Stimulated activated CD4-positive, alpha-beta T cell treated with anti-CD3 and anti-CD28 coated beads, Interleukin-15, amount 100 ng/mL, for 24 hours (primary cell): Measurements from ENCODE around the gene LIG1.
A peak's percentile ranks its signal among the peaks of the same experiment; 100 is the strongest.
"Not testable (repeated sequence)": the region's sequence is repeated elsewhere in the genome, so short reads cannot be mapped to it uniquely, and the experiment has no call there.

Experiments used
- DNase-seq: peaks from one replicate; pipeline ENCODE4 v3.0.0-alpha.2; 2020

LIG1 gene

GRCh38 chr19:48120505-48120904 is 49.6 kb downstream of the LIG1 start:
- DNase-seq, result no peak

- DNase-seq, result no peak
These were observed 52.0 kb downstream of the LIG1 start for GRCh38 chr19:48118131-48118517.

GRCh38 chr19:48117515-48118130 is 52.5 kb downstream of the LIG1 start:
- no peak for DNase-seq

GRCh38 chr19:48113190-48113917 is 56.8 kb downstream of the LIG1 start:
- no peak for DNase-seq

- DNase-seq, result no peak
These were observed 58.9 kb downstream of the LIG1 start for GRCh38 chr19:48111280-48111679.

DNA sequence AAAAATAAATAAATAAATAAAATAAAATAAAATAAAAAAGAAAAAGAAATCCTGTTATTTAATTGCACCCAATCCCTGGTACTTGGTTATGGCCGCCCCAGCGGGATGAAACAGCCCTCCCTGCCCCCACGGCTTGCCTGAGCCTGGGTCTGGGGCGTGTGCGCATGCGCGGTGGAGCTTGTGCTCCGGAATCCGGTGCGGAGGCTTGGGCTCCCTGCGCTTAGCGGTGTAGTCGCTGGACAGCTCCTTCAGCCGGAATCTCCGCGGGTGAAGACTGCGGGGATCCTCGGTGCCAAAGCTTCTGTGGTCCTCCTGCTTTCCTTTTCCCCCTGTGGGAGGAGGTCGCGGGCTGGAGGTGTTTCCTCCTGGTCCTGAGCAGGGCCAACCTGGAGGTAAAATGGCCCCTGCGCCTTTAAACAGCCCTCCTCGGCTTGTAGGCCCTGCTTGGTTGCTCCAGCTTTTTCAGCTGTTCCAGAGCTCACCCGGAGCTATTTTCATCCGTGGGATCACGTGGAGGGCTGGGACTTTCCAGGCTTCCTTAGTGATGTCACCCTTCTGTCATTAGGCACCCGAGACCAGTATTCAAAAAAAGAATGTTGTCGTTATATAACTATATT is 59.7 kb downstream of the LIG1 start, which contains the start of gene PLA2G4C:
TSS of gene PLA2G4C (minus strand) at position 468 of the 617 bp plus-strand sequence. CDS start 4,288 bp downstream, outside the sequence.
- DNase-seq, result peak; percentile 92

DNA sequence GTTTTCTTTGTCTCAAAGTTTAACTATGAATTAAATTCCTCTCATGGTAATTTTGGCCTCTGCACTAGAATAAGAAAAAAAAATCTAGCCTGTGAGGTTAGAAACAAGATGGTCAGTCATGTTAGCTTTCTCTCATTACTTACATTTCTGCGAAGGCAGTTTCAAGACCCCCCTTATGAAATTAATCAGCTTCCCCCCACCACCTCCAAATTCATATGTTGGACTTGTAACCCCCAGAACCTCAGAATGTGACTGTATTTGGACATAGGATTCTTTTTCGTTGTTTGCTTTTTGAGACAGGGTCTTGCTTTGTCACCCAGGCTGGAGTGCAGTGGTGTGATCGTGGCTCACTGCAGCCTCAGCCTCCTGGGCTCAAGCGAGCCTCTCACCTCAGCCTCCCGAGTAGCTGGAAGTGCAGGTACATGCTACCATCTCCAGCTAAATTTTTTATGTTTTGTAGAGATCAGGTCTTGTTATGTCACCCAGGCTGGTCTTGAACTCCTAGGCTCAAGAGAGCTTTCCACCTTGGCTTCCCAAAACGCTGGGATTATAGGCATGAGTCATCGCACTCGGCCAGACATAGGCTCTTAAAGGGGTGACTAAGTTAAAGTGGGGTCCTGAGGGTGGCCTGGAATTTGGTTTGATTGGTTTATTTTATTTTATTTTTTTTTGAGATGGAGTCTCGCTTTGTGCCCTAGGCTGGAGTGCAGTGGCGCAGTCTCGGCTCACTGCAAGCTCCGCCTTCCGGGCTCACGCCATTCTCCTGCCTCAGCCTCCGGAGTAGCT is 61.0 kb downstream of the LIG1 start:
- no peak for DNase-seq

DNA sequence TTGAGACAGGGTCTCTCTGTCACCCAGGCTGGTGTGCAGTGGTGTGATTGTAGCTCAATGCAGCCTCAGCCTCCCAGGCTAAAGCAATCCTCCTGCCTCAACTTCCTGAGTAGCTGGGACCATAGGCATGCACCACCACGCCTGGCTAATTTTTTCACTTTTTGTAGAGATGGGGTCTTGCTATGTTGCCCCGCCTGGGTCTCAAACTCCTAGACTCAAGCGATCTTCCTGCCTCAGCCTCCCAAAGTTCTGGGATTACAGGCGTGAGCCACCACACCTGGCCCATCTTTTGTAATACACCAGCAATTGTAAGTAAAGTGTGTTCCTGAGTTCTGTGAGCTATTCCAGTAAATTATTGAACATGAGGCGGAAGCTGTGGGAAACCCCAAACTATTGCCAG is 66.2 kb downstream of the LIG1 start:
- DNase-seq, result no peak

- peak; percentile 46 for DNase-seq
These were observed 67.0 kb downstream of the LIG1 start for GRCh38 chr19:48102870-48103751.

DNA sequence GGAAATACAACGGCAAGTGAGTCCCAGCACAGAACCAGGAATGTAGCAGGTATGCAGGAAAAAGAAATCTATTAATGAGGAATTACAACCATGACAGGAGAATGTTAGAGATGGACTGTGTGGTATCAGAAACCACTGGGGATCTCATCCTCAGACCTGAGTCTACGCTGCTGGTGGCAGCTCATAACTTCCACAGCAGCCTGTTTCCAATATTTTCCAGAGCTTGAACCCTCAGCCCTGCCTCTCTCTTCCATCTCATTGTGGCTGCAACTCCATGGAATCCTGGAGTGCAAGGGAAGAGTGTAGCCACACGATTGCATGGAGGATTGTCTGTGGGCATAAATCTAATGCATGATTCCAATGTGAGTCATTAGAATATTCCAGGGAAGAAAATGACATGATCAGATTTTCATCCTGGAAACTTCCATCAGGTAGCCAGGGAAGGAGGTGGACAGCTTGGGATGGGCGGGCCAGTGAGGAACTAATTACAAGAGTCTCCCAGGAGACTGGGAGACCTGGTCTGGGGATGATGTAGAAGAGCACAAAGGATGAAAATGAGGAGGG is 74.5 kb downstream of the LIG1 start:
- no peak for DNase-seq

- DNase-seq, result no peak
These were observed 75.3 kb downstream of the LIG1 start for GRCh38 chr19:48094855-48095203.

- DNase-seq, result no peak
These were observed 75.9 kb downstream of the LIG1 start for GRCh38 chr19:48094129-48094854.

GRCh38 chr19:48091111-48091718 is 78.9 kb downstream of the LIG1 start:
- DNase-seq, result not testable (repeated sequence)

DNA sequence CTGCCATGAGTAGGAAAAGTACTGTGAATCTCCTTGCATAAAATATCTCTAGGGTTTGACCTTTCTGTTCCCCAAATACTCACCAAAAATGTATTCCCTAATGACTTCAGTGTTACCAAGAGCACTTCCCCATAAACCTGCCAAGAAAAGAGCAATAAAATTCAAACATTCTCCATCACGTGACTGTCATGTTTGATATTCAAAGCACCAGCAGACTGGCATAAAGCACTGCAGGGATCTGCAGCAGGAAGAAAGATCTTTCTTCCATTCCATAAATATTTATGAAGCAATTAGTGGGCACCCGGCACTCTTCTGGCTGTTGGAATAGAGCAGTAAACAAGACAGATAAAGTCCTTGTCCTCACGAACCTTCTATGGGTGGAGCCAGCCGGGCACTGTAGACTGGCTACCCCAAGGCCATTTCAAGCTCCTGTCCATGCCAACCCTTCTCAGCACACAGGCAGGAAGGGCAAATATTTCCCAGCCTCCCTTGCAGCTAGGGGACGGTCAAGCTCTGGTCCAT is 79.8 kb downstream of the LIG1 start:
- no peak for DNase-seq

GRCh38 chr19:48088991-48089390 is 81.2 kb downstream of the LIG1 start:
- DNase-seq, result not testable (repeated sequence)

DNA sequence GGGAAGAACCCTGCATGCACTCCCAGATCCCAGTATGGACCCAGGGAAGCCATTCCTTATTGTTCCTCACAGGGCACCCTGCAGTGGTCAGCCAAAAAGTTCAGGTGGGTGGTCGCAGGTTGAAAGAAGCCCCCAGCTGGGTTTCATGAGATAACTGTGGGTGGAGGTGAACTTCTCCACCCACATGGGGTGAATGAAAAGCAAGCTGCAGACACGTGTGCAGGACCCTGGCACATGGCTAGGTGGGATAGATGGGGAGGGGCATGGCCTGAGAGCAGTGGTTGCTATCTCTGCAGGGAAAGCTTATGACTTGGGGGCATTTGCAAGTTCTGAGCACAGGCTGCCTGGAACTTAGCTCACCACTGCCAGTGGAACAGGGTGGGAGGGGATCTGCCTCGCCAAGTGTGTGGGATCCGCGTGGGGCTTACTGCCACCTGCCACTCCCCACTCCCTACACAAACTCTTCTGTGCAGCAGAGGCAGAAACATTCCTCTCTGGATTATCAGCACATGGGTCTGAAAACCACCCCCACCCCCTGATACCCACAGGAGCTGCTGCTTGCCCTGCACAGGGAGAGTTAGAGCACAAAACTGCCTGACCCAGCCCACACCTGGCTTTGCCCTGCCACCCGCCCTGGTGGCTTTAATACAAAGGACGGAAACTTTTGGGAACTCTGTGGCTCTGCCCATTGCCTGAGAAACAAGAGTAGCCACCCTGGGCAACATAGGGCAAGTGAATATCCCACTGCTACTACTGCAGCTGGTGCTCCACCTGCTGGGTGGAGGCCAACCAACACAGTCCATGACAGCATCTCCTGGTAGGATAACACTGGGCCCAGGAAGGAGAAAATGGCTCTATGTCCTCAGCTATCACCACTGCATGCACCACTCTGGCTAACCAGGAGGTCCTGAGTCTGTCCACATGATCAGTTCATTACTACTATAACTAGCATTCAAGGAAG is 84.0 kb downstream of the LIG1 start:
- no peak for DNase-seq

GRCh38 chr19:48085076-48085475 is 85.1 kb downstream of the LIG1 start:
- DNase-seq, result no peak

DNA sequence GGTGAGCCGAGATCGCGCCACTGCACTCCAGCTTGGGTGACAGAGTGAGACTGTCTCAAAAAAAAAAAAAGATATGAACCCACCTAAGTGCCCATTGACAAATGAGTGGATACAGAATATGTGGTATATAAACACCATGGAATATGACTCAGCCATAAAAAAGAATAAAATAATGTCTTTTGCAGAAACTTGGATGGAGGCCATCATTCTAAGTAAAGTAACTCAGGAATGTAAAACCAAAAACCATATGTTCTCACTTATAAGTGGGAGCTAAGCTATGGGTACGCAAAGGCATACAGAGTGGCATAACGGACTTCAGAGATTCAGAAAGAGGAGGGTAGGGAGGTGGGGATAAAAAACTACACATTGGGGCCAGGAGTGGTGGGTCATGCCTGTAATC is 89.0 kb downstream of the LIG1 start:
- no peak for DNase-seq

- DNase-seq, result not testable (repeated sequence)
These were observed 99.9 kb downstream of the LIG1 start for GRCh38 chr19:48070177-48070769.
